Activated naive CD4-positive, alpha-beta T cell (primary cell): ENCODE measurements around the gene RABGAP1L.

ENCODE experiments used
- DNase-seq, 4 experiments: peaks; one replicate each; lab custom pipeline; 2025; lab: John Stamatoyannopoulos, UW

Gene RABGAP1L

DNA sequence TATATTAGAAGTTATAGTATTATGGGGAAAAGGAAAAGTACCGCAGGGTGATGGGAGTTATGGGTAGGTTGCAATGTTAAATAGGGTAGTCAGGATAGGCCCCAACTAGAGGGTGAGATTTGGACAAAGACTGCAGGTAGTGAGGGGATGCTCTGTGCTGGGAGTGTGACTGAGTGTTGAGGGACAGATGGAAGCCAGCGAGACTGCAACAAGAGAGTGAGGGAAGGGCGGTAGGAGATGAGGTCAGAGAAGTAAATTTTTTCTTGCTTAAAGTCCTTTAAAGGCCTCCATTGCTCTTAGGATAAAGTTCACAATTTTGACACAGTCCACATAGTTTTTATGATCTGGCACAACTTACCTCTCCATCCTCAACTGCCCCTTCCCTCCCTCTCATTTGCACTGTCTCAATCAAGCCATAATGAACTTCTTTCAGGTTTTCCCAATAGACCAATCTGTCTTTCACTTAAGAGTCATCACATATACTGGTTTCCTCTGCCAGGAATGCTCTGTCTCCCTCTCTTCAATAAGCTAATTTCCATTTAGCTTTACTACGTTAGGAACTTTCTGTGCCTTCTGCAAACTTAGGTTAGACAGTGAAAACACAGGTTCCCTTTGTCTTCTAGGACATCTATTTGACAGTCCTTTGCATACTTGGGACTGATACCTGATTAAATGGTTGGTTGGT, 602.7 kb downstream of the RABGAP1L start:
- no peak for DNase-seq

DNA sequence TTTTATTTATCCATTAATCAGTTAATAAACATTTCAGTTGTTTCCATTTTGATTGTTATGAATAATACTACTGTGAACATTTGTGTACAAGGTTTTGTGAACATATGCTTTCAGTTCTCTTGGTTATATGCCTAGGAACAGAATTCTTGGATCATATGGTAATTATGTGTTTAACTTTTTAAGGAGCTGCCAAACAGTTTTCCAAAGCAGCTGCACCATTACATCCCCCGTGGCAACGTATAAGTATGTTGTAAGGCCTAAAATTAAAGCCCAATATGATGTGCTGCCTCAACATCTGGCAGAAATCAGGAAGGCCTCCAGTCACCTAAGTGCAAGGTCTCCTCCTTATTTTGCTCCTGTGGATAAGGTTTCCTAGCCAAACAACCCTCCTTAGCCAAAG, 604.9 kb downstream of the RABGAP1L start:
- DNase-seq: no peak

DNA sequence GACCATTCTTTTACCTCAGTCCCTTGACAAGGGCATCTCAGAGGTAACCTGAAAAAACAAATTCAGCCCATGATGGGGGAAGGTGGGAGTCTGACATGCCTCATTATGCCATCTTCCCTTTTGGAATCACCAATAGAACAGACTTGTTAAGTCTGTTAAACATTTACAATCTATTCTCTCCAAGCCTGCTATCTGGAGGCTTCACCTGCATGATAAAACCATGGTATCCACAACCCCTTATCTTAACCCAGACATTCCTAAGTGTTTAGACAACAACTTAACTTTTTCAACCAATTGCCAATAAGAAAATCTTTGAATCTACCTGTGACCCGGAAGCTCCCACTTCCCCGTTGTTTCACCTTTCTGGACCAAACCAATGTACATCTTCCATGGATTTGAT, 607.4 kb downstream of the RABGAP1L start:
- no peak for DNase-seq

DNA sequence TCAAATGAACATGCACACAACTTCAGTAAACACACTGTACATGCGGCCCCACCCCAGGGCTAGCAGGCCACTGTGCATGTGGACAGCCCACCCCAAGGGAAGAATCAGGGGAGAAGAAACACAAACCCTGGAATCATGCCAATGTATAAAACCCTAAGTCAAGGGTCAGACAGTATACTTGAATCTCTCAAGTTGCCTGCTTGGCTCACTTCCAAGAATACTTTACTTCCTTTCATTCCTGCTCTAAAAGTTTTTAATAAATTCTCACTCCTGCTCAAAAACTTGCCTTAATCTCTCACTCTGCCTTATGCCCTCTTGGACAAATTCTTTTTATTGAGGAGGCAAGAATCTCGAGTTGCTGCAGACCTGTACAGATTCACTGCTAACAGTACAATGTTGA, 609.2 kb downstream of the RABGAP1L start:
- no peak for DNase-seq

DNA sequence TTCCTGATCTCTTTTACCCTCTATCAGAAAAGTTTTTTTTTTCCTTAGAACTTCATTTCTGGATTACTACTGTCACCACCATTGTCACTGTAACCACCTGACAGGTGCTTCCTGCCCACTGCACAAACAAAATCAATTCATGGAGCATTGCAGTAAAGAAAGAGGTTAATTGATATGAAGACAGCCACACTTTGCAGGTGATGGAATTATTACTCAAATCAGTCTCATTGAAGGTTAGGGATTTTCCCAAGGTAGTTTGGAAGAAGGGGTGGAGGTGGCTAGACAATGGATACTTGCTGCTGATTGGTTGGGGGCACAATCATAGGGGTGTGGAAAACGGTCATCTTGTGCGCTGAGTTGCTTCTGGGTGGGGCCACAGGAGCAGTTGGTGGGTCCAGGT, 609.6 kb downstream of the RABGAP1L start:
- no peak for DNase-seq

DNA sequence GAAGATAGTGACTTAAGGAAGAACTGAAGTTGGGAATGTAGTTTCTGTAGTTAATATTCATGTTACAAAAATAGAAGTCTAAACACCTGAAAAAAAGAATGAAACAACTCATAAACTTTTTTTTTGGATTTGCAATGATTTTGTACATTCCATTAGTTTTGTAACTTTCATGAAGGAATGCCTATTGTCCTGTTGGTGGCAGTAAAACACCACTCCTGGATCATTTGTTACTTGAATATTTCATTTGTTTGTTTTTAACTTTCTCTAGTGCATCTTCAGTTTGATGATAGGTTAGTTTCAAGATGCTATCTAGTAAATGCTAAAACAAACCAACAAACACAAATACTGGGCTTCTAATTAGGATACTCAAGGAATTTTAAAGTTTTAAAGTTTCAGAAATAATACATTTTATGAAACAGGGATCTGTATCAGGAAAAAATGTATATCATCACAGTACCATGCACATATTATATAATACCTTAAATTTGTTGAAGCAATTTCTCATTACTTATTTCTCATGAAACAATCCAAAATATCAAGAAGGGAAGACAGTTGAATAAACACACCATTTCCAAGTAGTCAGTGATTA, 610.7 kb downstream of the RABGAP1L start:
- DNase-seq: no peak

DNA sequence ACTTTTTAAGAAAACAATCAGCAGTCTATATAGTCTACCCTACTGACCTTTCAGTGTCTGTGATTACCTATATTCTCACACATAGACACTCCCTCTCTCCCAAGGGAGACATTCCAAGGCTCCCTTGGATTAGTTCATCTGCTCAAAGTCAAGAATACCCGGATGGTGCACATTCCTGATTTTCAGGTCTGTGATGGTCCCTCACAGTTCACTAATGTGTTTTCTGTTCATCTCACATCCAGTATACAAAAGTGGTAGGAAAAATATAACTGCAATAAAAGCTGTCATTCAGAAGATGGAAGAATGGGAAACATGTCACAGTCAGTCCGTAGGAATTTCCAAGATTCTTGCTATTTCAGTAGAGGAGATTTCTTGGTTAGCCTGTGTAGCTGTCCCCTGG, 616.3 kb downstream of the RABGAP1L start:
- no peak for DNase-seq

DNA sequence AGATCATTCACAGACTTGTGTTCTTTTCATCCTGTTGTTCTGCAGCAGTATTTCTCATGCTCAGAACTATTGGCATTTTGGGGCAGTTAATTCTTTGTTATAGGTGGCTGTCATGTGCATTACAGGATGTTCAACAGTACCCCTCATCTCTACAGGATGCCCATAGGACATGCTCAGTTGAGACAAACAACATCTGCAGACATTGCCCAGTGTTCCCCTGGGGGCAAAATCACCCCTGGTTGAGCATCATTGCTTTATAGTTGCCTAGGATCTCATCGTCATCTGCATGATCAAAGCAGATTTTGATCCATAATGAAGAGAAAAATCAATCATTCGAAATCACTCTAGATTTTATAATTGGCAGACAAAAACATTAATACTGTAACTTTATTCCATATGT, 617.9 kb downstream of the RABGAP1L start:
- DNase-seq: no peak

- no peak for DNase-seq
Measured at GRCh38 chr1:174785510-174785909, 626.2 kb downstream of the RABGAP1L start.

DNA sequence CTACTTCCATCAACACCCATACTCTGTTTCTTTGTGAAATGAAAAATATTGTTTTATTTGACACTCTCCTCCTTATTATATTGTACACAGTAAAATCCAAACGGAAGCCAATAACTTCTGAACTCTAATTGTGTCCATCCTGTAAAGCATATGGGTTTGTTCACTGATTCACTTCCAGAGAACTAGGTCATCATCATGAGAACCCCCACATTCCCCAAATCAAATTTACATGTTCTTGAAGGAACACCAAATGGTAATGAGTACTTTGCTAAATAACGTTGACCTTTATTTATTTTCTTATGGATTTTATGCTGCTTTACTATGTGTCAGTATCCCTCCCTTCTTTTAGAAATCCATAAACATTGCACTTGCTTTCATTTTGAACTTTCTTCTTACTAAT, 627.0 kb downstream of the RABGAP1L start:
- DNase-seq: no peak

GRCh38 chr1:174786760-174787159, 627.4 kb downstream of the RABGAP1L start:
- no peak for DNase-seq

- no peak for DNase-seq
Measured at GRCh38 chr1:174788981-174789380, 629.7 kb downstream of the RABGAP1L start.

GRCh38 chr1:174789399-174789798, 630.1 kb downstream of the RABGAP1L start:
- no peak for DNase-seq

- no peak for DNase-seq
Measured at GRCh38 chr1:174791863-174792262, 632.5 kb downstream of the RABGAP1L start.

DNA sequence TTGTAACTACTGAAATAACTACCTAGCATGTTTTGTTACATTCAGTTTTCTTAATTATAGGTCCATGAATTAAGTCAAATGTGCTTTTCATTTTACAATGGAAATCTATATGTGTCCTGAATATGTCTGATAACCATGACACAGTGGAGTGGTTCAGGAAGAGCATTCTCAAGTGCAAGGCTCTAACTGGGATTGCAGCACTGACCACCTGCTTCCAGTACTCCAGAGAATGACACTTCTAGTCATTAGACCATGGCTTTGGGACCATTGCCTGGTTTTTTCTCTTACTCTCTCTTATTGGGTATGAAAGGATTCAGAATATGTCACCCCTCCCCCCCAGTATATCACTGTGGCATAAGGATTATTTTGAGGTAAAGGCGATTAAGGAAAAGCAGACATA, 635.5 kb downstream of the RABGAP1L start:
- no peak for DNase-seq

DNA sequence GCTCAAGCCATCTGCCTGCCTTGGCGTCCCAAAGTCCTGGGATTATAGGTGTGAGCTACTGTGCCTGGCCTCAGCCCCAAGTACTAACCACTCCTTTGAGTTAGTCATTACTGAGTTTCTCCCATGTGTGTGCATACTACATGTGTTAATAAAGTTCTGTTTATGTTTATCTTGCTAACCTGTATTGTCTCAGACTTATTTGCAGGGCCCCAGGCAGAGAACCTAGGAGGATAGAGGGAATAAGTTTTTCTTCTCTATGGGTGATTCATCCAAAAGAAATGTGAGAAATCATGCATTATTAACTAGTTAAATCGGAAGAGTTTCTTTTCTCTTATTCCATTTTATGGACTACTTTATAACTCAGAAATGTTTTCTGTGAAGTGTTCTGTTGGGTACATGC, 636.5 kb downstream of the RABGAP1L start:
- DNase-seq: no peak

DNA sequence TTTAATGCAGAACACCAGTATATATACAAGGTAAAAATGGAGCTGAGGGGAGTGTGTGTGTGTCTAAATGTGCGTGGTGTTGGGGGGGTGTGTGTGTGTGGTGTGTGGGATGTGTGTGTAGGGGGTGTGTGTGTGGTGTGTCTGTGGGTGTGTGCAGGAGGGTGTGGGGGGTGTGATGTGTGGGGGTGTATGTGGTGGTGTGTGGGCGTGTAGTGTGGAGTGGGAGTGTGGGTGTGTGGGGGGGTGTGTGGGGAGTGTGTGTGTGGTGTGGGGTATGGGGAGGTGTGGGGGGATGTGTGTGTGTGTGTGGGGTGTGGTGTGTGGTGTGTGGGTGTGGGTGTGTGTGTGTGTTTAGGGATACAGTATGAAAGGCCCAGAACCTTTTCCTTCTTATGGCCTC, 638.1 kb downstream of the RABGAP1L start:
- DNase-seq: no peak

GRCh38 chr1:174799136-174799479, 639.8 kb downstream of the RABGAP1L start:
- DNase-seq: no peak

DNA sequence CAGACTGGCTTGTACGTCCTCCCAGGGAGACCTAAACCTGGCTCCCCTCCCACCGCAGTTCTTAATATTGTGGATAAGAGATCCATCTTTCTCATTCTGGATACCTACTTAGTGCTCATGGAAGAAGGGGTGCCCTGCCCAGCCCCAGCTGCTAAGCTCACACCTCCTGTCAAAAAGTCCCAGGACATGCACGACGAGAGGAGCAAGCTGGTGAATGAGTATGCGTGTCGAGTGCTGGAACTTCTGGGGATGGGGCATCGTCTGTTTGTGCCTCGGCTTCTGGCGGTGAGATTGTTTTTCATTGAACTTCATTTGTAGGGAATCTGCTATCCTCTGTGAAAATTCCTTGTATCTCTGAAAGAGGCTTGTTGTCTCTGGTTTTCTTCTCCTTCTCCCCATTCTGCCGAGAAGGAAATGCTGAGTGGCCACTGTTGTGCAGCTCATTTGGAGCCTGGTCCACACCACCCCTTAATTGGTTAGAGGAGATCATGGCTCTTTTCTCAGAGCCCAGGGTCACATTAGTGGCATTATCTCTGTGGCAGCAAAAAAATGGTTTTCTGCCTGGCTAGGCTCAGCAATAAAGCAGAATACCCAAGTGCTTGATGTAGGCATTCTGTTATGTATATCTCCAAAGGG, 641.0 kb downstream of the RABGAP1L start:
- DNase-seq: no peak

GRCh38 chr1:174800876-174801275, 641.6 kb downstream of the RABGAP1L start:
- no peak for DNase-seq

DNA sequence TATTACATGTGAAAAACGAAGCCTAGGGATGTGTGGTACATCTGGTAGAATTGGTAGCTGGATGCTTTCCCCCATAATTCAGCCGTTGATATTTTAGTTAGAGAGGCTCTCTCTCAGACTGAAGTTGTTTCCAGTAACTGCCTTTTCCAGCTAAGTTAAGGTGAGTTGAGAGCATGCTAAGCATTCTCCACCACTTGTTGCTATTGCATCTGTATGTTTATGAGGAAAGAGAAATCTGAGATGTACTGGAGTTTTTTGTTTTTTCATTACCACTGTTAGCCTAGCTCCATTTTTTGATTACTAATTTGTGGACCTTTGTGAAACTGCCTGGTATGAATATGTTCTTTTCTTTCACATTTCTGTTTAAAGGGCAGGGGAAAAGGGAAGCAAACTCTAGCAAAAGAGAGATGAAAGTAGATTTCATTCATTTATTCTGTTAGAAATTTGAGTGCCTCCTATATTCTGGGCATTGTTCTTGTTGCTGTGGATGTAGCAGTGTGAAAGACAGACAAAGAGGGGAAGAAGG, 650.5 kb downstream of the RABGAP1L start:
- DNase-seq: no peak

DNA sequence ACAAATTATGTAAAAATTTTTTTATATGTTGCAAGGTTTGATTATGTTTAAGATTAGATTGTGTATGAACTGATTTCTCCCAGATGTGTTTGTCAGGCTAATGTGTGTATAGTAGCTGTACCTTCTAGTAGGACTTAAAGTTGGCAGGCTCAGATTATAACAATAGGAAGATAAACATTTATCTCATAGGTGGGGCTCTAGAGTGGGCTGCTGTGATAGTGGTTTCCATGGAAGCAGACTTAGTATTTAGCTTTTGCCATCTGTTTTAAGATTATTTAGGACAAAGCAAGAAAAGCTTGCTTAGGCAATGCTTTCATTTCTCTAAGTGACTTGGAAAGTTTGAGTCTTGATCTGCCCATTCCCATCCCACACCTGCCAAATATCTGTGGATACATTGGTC, 652.7 kb downstream of the RABGAP1L start:
- DNase-seq: no peak

GRCh38 chr1:174812656-174813055, 653.3 kb downstream of the RABGAP1L start:
- no peak for DNase-seq

GRCh38 chr1:174815036-174815435, 655.7 kb downstream of the RABGAP1L start:
- no peak for DNase-seq
